Measurements from ENCODE around the gene DCC.

Gene DCC

GRCh38 chr18:53531896-53532295 is 1191.9 kb downstream of the DCC start:
- POLR2A ChIA-PET, result no interaction called here

GRCh38 chr18:53534203-53534602 is 1194.2 kb downstream of the DCC start:
- POLR2A ChIA-PET, result no interaction called here
- DNase-seq (ENCODE audit: extremely low spot score), result no peak
- CTCF ChIA-PET, result no interaction called here
- TF ChIP-seq CTCF (IDR thresholded peaks at IDR 0.05; ENCODE audit: control extremely low read depth, extremely low read depth, low read depth, missing control alignments), result no peak

More at GRCh38 chr18:53531896-53532295, 1191.9 kb downstream of the DCC start:
- TF ChIP-seq CTCF (IDR thresholded peaks at IDR 0.05; ENCODE audit: control extremely low read depth, extremely low read depth, low read depth, missing control alignments), result no peak
- CTCF ChIA-PET, result interaction anchor here (1.4 to 1.9 kb wide), 2 partner anchors 17 to 21 kb away, joined by 5 to 6 read pairs; no protein-coding TSS in a partner anchor
- no peak for DNase-seq (ENCODE audit: extremely low spot score)

- CTCF ChIA-PET, result interaction anchor here (1.6 kb wide), 1 partner anchor 13 kb away, joined by 3 read pairs; no protein-coding TSS in a partner anchor
- no peak for TF ChIP-seq CTCF (IDR thresholded peaks at IDR 0.05; ENCODE audit: control extremely low read depth, extremely low read depth, low read depth, missing control alignments)
- no peak for DNase-seq (ENCODE audit: extremely low spot score)
- POLR2A ChIA-PET, result no interaction called here
Observed at GRCh38 chr18:53534695-53535094, 1194.7 kb downstream of the DCC start.

GRCh38 chr18:53536908-53537307 is 1196.9 kb downstream of the DCC start:
- no peak for DNase-seq (ENCODE audit: extremely low spot score)
- POLR2A ChIA-PET, result no interaction called here
- TF ChIP-seq CTCF (IDR thresholded peaks at IDR 0.05; ENCODE audit: control extremely low read depth, extremely low read depth, low read depth, missing control alignments), result no peak
- CTCF ChIA-PET, result no interaction called here

- CTCF ChIA-PET, result interaction anchor here (1.0 kb wide), 1 partner anchor 13 kb away, joined by 3 read pairs; no protein-coding TSS in a partner anchor
- DNase-seq (ENCODE audit: extremely low spot score), result no peak
Observed at GRCh38 chr18:53541924-53542323, 1201.9 kb downstream of the DCC start.

GRCh38 chr18:53543711-53544110 is 1203.7 kb downstream of the DCC start:
- CTCF ChIA-PET, result no interaction called here
- POLR2A ChIA-PET, result no interaction called here
- no peak for TF ChIP-seq CTCF (IDR thresholded peaks at IDR 0.05; ENCODE audit: control extremely low read depth, extremely low read depth, low read depth, missing control alignments)
- DNase-seq (ENCODE audit: extremely low spot score), result no peak

More at GRCh38 chr18:53541924-53542323, 1201.9 kb downstream of the DCC start:
- TF ChIP-seq CTCF (IDR thresholded peaks at IDR 0.05; ENCODE audit: control extremely low read depth, extremely low read depth, low read depth, missing control alignments), result no peak
- POLR2A ChIA-PET, result no interaction called here

GRCh38 chr18:53544917-53545316 is 1204.9 kb downstream of the DCC start:
- no peak for DNase-seq (ENCODE audit: extremely low spot score)
- no peak for TF ChIP-seq CTCF (IDR thresholded peaks at IDR 0.05; ENCODE audit: control extremely low read depth, extremely low read depth, low read depth, missing control alignments)
- ChIA-PET CTCF (no interaction called here), POLR2A (no interaction called here)

All from GM10248 (cell line).